DND-41 (cell line): ENCODE data around the gene EPN3.

Experiments
- CTCF ChIP-seq: IDR thresholded peaks from 2 replicates; pipeline ENCODE4 v1.5.1; 2012; ENCODE audit warnings: borderline replicate concordance, low read length, moderate library complexity, mild to moderate bottlenecking; ENCODE audit not compliant: poor library complexity, severe bottlenecking; ENCODE audit errors: extremely low read depth
- EZH2 ChIP-seq: IDR thresholded peaks from 3 replicates; pipeline ENCODE4 v1.6.1; 2012; ENCODE audit warnings: borderline replicate concordance, low read depth, mild to moderate bottlenecking, moderate library complexity, low read length, inconsistent platforms; ENCODE audit not compliant: severe bottlenecking

GRCh38 chr17:50593321-50593720, 60.8 kb downstream of the EPN3 start:
- TF ChIP-seq CTCF, result no peak
- TF ChIP-seq EZH2, result no peak
